Measurements from ENCODE around the gene EPS8. TPM values are rescaled to one million over a fixed set of nuclear protein-coding genes. Genes with fewer than 3 reads are reported as not detected.

Gene EPS8
- polyA plus RNA-seq, 1 of the 3 experiments (the other 2 are of a cell fraction): 19.8 TPM

- Histone ChIP-seq H3K79me2 (ENCODE audit: insufficient read depth) (no peaks in the 10 kb centered on the region), H3K9ac (no peak overlapping the region), H3K4me3 (ENCODE audit: low read depth in 2 of 2, low read length in 1 of 2) (no peak overlapping the region), H3K4me1 (ENCODE audit: control insufficient read depth in 1 of 2, insufficient read depth in 2 of 2, low read depth in 1 of 2, low read length in 1 of 2) (peaks cover 0 to 5% of the 10 kb centered on the region in 2 experiments; a peak in 1 of 4 replicates), H3K27ac (ENCODE audit: low read depth in 2 of 2, low read length in 1 of 2) (no peak overlapping the region), H3F3A (replicated peaks; ENCODE audit: insufficient read depth) (peaks cover 6% of the 10 kb centered on the region), H3K27me3 (ENCODE audit: insufficient read depth) (no peaks in the 10 kb centered on the region), H2AFZ (ENCODE audit: low read depth) (no peak overlapping the region), H3K9me3 (no peaks in the 10 kb centered on the region), H3K9me2 (no peaks in the 10 kb centered on the region), H3K36me3 (replicated peaks in 1 of 2; ENCODE audit: control insufficient read depth in 1 of 2, insufficient read depth in 2 of 2, low read length in 1 of 2) (no peaks in the 10 kb centered on the region), H3K4me2 (no peak overlapping the region), H4K20me1 (ENCODE audit: insufficient read depth) (no peaks in the 10 kb centered on the region)
- 68% methylated on average over 5 of the region's 5 CpGs for WGBS (ENCODE audit: low lambda C conversion rate)
- TF ChIP-seq MAX (IDR thresholded peaks at IDR 0.05; ENCODE audit: low read depth) (no peak), FOSL2 (IDR thresholded peaks at IDR 0.05; ENCODE audit: borderline replicate concordance, low read depth) (no peak), PBX3 (IDR thresholded peaks at IDR 0.05) (no peak), CHD2 (IDR thresholded peaks at IDR 0.05; ENCODE audit: low read length, partially characterized antibody) (no peak), FOXM1 (IDR thresholded peaks at IDR 0.05; ENCODE audit: low read depth) (no peak), NFIC (IDR thresholded peaks at IDR 0.05; ENCODE audit: borderline replicate concordance) (no peak), CTCF (IDR thresholded peaks at IDR 0.05) (no peak), EZH2phosphoT487 (IDR thresholded peaks at IDR 0.05; ENCODE audit: borderline replicate concordance, low read depth) (no peak), NRF1 (IDR thresholded peaks at IDR 0.05; ENCODE audit: low read depth, low read length) (no peak), RCOR1 (IDR thresholded peaks at IDR 0.05; ENCODE audit: low read length) (no peak), EP300 (IDR thresholded peaks at IDR 0.05; ENCODE audit: borderline replicate concordance in 1 of 2, low read depth in 1 of 2, low read length in 1 of 2) (no peak)
- DNase-seq: no peak
- ChIA-PET CTCF (interaction anchor here (1.4 kb wide), 1 partner anchor 321 kb away, joined by 3 read pairs; no protein-coding TSS in a partner anchor), POLR2A (no interaction called here)
Measured at GRCh38 chr12:15597125-15597830, 191.9 kb downstream of the EPS8 start.

GRCh38 chr12:15596174-15596573 is 193.0 kb downstream of the EPS8 start:
- WGBS (ENCODE audit: low lambda C conversion rate): 82% methylated on average over 5 of the region's 5 CpGs
- H3K79me2 ChIP-seq (ENCODE audit: insufficient read depth): no peaks in the 10 kb centered on the region
- H3K27me3 ChIP-seq (ENCODE audit: insufficient read depth): no peaks in the 10 kb centered on the region
- H3K36me3 ChIP-seq (replicated peaks in 1 of 2; ENCODE audit: control insufficient read depth in 1 of 2, insufficient read depth in 2 of 2, low read length in 1 of 2): no peaks in the 10 kb centered on the region
- H3K9ac ChIP-seq: no peak overlapping the region
- H2AFZ ChIP-seq (ENCODE audit: low read depth): no peak overlapping the region
- no peak overlapping the region for H3K4me2 ChIP-seq
- peaks cover 6% of the 10 kb centered on the region for H3F3A ChIP-seq (replicated peaks; ENCODE audit: insufficient read depth)
- TF ChIP-seq FOSL2 (IDR thresholded peaks at IDR 0.05; ENCODE audit: borderline replicate concordance, low read depth) (no peak), CHD2 (IDR thresholded peaks at IDR 0.05; ENCODE audit: low read length, partially characterized antibody) (no peak), ELF1 (IDR thresholded peaks at IDR 0.05) (no peak), RFX5 (IDR thresholded peaks at IDR 0.05; ENCODE audit: low read length) (no peak), IRF3 (IDR thresholded peaks at IDR 0.05; ENCODE audit: low read depth, low read length) (no peak), EZH2phosphoT487 (IDR thresholded peaks at IDR 0.05; ENCODE audit: borderline replicate concordance, low read depth) (no peak)
- no peaks in the 10 kb centered on the region for H4K20me1 ChIP-seq (ENCODE audit: insufficient read depth)
- no peak overlapping the region for H3K4me3 ChIP-seq (ENCODE audit: low read depth in 2 of 2, low read length in 1 of 2)
- no peak for DNase-seq
- ChIA-PET POLR2A (no interaction called here), CTCF (interaction anchor here (1.4 kb wide), 1 partner anchor 320 kb away, joined by 3 read pairs; no protein-coding TSS in a partner anchor)
- no peaks in the 10 kb centered on the region for H3K9me3 ChIP-seq
- no peaks in the 10 kb centered on the region for H3K9me2 ChIP-seq
- H3K4me1 ChIP-seq (ENCODE audit: control insufficient read depth in 1 of 2, insufficient read depth in 2 of 2, low read depth in 1 of 2, low read length in 1 of 2): peaks cover 0 to 5% of the 10 kb centered on the region in 2 experiments; a peak in 1 of 4 replicates
- no peak overlapping the region for H3K27ac ChIP-seq (ENCODE audit: low read depth in 2 of 2, low read length in 1 of 2)

Data from SK-N-SH (cell line).